NCI-H146 (cell line): ENCODE measurements around the gene DGKE.

ENCODE experiments used
- DNase-seq: peaks from one replicate; lab custom pipeline; 2025; lab: John Stamatoyannopoulos, UW

The DGKE gene

DNA sequence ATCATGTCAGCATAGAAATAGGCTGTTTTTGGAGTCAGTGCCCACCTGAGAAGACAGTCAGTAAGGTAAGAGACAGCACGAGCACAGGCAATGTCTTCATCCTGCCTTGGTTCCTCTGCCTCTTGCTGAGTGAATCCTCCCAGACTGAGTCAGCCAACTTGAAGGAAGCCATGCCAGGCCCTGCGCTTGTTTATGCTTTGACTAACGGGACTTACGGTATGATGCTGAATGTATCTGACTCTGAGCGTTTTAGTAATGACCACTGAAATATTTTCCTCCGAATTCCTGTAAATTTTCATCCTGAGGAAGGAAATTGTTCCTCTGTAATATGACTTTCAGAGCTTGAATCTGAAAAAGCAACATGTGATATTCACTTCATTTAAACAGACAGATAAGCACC is 18.2 kb upstream of the DGKE start:
- no peak for DNase-seq

DNA sequence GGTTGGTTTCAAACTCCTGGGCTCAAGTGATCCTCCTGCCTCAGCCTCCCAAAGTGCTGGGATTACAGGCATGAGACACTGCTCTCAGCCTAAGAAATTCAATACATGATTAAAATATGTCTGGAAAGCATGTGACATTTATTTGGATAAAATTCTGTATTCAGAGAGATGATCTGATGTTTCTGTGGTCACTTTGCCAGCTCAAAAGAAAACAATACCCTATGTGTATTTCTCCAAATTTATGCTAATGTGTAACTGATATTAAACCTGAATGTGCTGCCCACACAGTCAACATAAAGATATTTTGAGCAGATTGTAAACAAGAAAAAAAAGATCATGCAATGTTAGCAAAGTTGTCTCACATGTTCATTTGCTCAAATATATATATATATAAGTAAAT is 16.9 kb upstream of the DGKE start:
- no peak for DNase-seq

DNA sequence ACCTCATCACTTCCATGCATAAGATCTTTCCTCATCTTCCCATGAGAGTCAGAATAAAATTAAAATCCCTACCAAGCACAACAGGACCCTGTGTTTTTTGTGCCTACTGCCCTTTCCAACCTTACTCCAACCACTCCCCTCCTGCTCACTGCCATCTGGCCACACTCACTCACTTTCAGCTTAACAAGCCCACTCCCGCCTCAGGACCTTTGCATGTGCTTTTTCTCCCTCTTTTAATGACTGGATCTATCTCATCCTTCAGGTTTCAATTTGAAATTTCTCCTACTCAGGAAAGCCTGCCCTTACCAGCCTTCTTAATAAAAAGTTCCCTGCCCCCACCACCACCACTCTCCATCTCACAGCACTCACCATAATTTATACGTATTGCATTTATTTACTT is 14.9 kb upstream of the DGKE start:
- DNase-seq: no peak

DNA sequence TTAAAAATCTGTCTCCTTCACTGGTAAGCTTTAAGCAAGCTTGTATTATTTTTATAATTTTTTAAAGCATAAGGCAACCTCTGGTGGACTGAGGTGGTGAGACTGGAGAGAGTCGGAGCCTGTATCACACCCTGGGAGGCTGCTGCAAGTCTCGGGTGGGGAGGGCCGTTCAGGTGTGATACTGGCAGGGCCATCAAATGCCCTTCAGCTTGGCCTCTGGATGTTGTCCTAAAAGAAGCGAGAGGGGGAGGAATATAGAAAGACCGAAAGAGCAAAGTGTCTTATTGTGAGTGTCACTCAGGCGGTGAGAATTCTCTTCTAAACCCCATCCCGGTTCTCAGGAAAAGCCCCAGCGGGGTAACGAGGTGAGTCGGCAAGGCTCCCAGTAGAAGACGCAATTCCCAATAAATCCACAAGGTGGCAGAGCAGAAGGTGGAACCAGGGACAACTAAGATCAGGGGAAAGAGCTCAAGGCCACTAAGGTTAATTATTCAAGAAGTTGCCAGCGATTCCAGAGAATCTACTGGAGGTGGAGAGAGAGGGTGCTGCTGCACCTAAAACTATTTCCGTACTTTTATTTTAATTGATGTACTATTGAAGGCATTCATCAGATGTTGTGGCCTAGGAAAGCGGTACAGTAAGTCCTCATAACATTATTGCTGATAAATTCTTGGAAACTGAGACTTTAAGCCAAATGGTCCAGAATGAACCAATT is 14.4 kb upstream of the DGKE start:
- DNase-seq: peak; percentile 69

DNA sequence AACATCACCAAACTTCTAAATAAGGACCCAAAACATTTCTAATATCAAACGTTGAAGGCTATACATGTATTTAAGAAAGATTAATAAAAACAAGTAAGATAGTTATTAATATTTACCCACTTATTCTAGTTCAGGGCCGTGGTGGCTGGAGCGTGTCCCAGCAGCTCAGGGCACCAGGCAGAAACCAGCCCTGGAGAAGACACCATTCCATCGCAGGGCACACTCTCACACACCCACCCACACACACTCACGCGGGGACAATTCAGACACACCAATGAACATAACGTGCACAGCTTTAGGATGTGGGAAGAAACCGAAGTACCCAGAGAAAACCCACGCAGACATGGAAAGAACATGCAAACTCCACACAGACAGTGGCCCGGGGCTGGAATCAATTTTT is 13.7 kb upstream of the DGKE start:
- DNase-seq: no peak

DNA sequence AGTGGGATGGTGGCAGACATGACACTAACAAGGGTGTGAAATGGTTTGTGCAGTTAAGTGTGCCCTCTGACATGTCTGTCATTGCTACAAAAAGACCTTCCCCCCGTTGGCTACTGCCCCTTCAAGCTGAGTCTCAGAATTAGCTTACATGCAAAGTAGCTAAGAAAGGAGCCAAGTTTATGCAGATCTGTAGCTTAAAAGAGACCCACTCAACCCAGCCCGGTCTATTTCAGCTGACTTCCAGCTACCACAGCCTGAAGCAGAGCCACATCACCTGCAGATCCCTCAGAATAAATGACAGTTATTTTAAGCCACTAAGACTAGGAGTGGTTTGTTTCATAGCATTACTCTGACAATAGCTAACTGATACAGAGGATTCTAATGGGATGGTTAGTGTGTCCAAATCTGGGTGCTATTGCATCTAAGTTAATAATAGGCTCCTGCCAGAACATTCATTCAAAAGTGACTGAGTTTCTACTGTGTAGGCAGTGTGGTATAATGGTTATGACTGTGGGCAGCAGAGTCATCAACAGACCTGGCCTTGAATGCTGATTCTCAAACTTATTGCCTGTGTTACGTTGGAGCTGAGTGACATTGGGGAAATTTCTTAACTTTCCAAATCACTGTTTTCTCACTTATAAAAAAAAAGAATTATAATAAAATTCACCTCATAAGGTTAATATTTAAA is 12.0 kb upstream of the DGKE start:
- no peak for DNase-seq

DNA sequence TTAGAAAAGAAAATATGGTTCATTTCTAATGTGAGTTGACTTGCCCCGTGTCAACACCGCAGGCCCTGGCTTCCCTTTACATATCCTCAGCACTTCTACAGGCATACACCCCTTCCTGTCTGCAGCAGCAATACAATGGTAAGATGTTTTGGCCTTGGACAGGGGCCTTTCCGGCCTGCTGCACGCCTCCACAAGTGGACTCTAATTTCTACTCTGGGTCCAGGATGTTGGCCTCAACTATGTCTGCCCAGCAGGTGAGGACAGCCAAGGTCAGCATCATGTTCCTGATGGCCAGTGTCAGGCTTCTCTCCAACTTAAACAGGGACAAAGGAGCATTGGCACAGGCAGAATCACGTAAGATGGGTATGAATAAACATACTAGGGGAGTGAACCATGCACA is 11.2 kb upstream of the DGKE start:
- no peak for DNase-seq

DNA sequence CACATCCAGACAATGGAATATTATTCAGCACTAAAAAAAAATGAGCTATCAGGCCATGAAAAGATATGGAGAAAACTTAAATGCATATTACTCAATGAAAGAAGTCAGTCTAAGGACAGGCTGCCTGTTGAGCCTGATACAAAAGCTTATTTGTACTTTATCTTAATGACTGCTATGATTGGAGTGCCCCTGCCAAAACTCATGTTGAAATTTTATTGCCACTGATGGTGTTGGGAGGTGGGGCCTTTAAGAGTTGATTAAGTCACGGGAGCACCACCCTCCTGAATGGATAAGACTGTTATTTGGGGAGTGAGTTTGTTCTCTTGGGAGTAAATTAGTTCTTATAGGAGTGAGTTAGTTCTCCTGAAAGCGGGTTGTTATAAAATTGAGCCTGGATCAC is 10.1 kb upstream of the DGKE start:
- DNase-seq: no peak

DNA sequence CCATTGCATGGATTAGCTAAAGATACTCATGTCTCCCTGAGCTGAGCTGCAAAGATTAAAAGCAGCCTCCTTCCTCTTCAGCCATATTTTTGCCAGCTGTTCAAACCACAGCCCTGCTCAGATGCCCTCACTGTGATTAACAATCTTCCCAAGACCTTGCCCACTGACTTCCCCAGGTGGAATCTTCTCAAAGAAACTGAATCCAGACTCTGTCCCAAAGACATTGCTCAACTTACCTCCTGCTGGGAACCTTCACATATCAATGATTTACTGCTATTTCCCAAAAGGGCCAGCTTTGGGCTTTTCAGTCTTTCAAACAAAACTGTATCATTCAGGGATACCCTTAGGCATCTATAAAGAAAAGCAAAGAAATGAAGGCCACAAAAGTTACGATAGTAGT is 9.4 kb upstream of the DGKE start:
- DNase-seq: no peak

DNA sequence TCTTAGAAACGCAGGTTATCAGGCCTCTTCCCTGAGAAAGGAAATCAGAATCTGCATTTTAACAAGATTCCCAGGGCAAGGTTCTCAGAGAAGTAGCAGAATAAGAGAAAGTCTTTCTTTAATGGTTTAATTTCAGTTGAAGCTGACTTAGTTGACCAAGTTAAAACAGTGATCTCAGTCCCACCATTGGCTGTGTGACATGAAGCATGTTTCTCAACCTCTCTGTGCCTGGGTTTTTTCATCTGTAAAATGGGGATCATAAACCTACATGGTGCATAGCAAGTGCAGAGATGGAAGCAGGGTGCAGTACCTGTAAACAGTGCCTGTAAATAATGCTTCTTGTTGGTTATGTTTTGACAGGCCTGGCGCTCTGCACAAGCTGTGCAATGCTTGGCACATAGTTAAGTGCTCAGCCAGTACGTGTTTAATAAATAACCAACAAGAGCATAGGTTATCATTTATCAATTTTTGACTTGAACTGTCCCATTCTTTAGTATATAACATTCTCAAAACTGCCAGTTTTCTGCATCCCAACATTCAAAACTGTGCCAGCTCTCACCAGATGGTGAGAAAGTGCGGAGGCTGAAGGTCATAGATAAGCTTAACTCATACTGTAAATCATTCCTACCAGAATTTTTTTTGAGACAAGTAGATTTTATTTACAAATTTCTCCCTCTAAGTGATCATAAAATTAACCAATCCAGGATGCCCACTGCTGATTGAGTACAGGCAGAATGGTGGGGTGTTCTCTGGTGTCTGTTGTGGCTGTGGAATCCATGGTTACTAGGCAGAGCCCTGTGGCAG is 7.1 kb upstream of the DGKE start:
- DNase-seq: no peak

DNA sequence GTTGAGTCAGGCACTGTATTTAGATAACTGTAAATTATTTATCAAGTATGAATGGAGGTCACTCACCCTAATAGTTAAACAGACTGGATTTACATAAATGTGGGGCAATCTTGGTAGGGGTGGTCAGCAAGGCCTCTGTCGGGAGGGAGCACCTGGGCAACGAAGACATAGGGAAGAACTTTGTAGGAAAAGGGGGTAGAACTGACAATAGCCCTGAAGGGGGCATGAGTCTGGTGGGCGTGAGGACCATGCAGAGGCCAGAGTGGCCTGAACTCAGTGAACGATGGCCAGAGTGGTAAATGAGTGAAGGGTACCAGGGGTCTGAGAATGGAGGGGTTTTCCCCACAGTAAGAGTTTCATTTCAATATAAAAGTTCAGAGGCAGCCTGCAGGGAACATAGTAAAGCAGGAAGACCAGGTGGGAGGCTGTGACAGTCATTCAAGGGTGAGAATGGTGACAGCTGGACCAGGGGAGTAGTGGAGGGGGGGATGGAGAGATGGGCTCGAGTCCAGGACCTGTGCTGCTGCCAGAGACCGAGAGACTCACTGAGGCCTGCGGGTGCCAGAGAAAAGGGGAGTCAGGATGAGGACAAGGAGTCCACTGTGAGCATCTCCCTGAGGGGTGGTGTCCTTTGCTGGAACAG is 3.1 kb upstream of the DGKE start:
- DNase-seq: no peak

DNA sequence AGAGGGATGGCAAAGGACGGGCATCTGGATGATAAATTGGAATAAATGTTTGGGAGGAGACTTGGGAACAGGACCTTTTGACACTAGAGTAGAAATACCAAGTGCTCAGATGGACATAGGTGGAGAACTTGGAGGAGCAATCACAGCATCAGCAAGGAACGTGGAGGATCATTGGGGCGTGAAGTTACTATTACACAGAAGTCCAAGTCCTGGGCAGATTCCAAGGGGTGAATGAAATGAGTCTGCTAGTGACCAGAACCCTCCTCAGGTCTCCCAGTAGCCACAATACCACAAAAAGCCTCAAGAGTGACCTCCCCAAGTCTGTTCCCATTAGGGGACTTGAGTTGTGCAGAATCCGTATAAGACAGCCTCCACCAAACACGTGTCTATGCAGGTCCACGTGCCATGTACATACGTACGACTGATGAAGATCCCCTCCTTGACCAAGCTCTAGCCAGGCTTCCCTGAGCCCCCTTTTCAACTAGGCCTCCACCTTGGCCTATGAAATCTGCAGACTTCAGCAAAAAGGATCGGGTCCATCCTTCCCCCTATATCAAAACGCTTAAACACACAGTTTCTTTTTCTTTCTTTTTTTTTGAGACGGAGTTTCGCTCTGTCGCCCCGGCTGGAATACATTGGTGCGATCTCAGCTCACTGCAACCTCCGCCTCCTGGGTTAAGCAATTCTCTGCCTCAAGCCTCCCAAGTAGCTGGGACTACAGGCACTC is 2.4 kb upstream of the DGKE start:
- no peak for DNase-seq

DNA sequence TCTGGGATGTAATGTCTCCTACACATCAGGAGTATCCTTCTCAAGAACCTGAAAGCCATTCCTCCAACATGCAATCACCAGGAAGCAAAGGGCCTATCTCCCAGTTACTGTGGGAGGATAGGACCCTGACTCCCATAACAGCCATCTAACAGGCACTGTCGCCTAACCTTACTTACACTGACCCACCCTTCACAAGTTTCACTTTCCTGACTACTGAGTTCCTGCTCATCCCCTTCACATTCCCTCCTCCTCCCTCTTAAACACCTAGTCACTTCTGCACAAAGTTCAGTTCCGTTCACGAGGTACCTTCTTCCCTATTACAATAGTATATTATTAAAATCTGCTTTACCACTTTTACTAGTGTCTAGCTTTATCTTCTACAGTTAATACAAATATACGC is 1.5 kb upstream of the DGKE start:
- DNase-seq: no peak

DNA sequence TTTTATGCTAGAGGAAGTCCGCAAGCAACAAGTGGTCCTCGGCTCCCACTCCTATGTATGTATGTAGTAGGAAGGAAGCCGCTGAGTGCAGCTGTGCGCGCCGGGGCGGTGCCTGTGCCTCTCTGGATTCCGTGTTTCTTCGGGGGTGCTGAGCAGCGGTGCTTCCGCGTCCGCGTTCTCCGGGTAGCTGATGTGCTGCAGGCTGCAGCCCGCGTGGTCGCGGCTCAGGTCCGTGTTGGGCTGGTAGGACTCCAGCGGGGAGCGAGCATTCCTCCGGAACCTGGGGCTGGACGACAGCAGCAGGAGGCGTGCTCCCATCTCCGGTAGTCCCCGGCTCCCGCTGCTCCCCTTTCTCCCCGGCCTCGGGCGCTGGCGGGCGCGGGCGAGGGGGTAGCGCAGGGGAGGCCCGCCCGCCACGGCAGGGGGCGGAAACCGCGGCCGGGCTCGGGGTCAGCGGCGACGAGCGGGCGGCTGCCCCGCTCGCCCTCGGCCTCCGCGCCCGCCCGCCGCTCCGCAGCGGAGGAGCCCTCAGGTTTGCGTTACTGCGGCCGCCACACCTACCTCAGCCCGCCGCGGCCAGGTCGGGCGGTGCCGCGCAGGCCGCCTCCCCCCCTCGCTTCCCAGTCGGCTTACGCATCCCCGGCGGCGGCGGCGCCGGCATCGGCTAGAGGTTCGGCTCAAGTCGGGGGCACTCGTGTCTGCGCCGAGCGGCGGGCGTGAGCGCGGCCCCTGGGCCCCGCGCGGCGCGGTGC is 718 bp upstream of the DGKE start:
- peak; percentile 90 for DNase-seq

DNA sequence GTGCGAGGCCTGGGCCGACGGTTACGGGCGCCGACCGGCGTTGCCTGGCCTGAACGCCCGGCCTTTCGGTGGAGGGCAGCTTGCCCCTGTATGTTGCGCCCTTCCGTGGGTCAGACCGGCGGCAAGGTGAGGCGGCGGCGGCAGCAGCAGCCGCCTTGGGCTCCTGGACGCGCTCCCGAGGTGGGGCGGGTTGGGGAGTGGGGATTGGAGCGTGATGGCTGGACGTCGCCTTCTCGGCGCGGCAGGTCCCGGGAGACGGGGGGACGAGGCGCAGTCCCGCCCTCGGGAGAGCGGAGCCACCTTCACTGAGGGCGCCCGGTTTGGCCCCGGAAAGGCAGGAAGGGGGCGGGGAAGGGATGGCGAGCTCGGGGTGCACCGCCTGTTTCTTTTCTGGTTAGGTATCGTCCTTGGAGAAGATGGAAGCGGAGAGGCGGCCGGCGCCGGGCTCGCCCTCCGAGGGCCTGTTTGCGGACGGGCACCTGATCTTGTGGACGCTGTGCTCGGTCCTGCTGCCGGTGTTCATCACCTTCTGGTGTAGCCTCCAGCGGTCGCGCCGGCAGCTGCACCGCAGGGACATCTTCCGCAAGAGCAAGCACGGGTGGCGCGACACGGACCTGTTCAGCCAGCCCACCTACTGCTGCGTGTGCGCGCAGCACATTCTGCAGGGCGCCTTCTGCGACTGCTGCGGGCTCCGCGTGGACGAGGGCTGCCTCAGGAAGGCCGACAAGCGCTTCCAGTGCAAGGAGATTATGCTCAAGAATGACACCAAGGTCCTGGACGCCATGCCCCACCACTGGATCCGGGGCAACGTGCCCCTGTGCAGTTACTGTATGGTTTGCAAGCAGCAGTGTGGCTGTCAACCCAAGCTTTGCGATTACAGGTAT is 671 bp downstream of the DGKE start:
- peak; percentile 74 for DNase-seq

DNA sequence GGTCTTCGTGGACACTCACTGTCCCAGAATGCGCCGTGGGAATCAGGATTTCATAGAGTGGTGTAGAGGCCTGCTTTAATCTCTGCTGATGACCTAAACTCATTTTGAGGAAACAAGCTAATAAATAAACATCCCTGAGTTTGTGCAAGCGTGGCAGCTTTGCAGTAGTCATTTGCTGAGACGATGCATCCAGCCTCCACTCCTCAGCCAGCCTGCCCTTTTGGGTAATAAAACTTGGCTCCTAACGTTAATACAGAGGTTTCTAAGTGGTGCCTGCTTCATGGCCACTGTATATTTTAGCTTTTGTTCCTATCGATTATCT is 1.3 kb downstream of the DGKE start:
- no peak for DNase-seq

DNA sequence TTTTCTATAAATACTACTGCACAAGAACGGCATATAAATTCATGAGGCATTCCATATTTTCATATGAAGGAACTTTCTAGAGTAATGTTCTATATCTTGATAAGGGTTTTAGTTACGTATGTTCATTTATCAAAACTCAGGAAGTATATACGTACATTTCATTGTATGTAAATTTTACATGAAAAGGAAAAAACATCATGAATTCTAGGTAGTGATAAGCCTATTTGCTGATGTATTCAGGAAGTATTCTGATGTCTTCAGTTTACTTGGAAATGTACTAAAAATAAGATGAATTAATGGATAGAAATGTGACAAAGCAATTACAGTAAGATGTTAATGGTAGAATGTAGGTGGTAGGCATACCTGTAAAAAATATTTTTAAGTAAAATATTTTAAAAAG is 4.7 kb downstream of the DGKE start:
- no peak for DNase-seq

DNA sequence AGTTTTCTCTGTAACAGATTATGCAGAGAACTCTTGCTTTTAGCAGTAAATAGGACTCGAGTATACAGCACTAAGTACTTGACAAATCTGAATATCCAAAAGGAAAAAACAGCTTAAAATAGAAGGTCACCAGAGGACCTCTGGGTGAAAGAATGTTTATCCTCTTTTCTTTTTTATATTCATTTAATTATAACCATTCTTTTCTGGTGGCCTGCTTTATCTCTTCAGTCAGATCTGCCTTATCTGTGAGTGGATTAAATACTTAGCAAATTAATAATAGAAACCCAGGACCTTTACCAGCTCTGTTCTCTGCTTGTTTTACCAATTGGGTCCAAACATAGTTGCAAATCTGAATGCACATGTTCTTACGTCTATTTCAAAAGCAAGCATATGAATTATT is 8.6 kb downstream of the DGKE start:
- no peak for DNase-seq

DNA sequence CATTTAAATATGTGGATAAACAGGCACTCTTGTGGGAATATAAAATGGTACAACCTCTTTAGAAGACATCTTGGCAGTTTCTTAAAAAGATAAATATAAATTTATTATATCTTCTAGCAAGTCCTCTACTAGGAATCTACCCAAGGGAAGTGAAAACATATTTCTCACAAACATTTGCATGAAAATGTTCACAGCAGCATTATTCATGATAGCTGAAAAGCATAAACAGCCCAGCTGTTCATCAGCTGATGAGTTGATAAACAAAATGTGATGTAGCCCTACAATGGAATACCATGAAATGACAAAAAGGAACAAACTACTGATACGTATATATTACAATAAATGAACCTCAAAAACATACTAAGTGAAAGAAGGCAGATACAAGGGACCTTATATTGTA is 12.0 kb downstream of the DGKE start:
- DNase-seq: no peak

DNA sequence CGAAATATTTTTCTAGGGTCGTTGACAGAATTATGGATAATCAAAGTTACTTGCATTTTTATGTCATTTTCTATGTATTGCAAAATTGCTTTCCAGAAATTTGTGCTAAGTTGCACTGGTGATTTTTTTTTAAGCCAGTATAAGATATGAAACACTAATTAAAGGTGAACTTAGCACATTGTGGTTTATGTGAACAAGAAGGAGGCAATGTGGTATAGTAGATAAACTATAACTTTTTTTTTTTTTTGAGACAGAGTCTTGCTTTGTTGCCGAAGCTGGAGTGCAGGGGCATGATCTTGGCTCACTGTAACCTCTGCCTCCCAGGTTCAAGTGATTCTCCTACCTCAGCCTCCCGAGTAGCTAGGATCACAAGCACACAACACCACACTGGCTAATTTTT is 13.2 kb downstream of the DGKE start:
- no peak for DNase-seq
